Stimulated activated CD8-positive, alpha-beta memory T cell treated with anti-CD3 and anti-CD28 coated beads, Interleukin-4, amount 100 ng/mL, for 48 hours (primary cell): ENCODE results near the gene ATP2A2.
"Not testable (repeated sequence)": the region's sequence is repeated elsewhere in the genome, so short reads cannot be mapped to it uniquely, and the experiment has no call there.

ENCODE experiments used
- DNase-seq: peaks from one replicate; pipeline ENCODE4 v3.0.0-alpha.2; 2020

ATP2A2 gene

GRCh38 chr12:110301065-110301806, 20.2 kb downstream of the ATP2A2 start:
- no peak for DNase-seq

GRCh38 chr12:110304061-110304551, 23.1 kb downstream of the ATP2A2 start:
- DNase-seq: no peak

- no peak for DNase-seq
Observed at GRCh38 chr12:110307372-110307771, 26.3 kb downstream of the ATP2A2 start.

- DNase-seq: no peak
Observed at GRCh38 chr12:110310763-110311162, 29.7 kb downstream of the ATP2A2 start.

GRCh38 chr12:110311903-110312302, 30.9 kb downstream of the ATP2A2 start:
- DNase-seq: no peak

GRCh38 chr12:110312581-110313360, 31.7 kb downstream of the ATP2A2 start:
- DNase-seq: no peak

GRCh38 chr12:110314308-110314707, 33.3 kb downstream of the ATP2A2 start:
- no peak for DNase-seq

GRCh38 chr12:110316861-110317260, 35.8 kb downstream of the ATP2A2 start:
- DNase-seq: no peak

- no peak for DNase-seq
Observed at GRCh38 chr12:110317911-110318310, 36.9 kb downstream of the ATP2A2 start.

- DNase-seq: no peak
Observed at GRCh38 chr12:110320550-110320949, 39.5 kb downstream of the ATP2A2 start.

- DNase-seq: no peak
Observed at GRCh38 chr12:110329710-110330109, 48.7 kb downstream of the ATP2A2 start.

GRCh38 chr12:110330124-110330523, 49.1 kb downstream of the ATP2A2 start:
- DNase-seq: no peak

- no peak for DNase-seq
Observed at GRCh38 chr12:110330544-110330943, 49.5 kb downstream of the ATP2A2 start.

GRCh38 chr12:110333201-110333600, 52.2 kb downstream of the ATP2A2 start:
- DNase-seq: no peak

GRCh38 chr12:110335481-110336045, 54.5 kb downstream of the ATP2A2 start:
- DNase-seq: no peak

GRCh38 chr12:110337912-110338710, 57.1 kb downstream of the ATP2A2 start:
- DNase-seq: no peak

- no peak for DNase-seq
Observed at GRCh38 chr12:110338754-110339153, 57.7 kb downstream of the ATP2A2 start.

- no peak for DNase-seq
Observed at GRCh38 chr12:110339184-110339952, 58.3 kb downstream of the ATP2A2 start.

- not testable (repeated sequence) for DNase-seq
Observed at GRCh38 chr12:110340261-110340660, 59.2 kb downstream of the ATP2A2 start.

- DNase-seq: no peak
Observed at GRCh38 chr12:110340706-110341105, 59.7 kb downstream of the ATP2A2 start.

- no peak for DNase-seq
Observed at GRCh38 chr12:110342157-110342556, 61.1 kb downstream of the ATP2A2 start.

GRCh38 chr12:110343114-110343513, 62.1 kb downstream of the ATP2A2 start:
- DNase-seq: no peak
